ENCODE results near the gene TRPV3. TPM values are rescaled to one million over a fixed set of nuclear protein-coding genes. Genes with fewer than 3 reads are reported as not detected.

Gene TRPV3
- total and polyA plus RNA-seq, 2 of the 8 experiments (the other 6 are each of a cell fraction or from before 2014, with no cell fraction given), result 0.56 to 1.0 TPM

DNA sequence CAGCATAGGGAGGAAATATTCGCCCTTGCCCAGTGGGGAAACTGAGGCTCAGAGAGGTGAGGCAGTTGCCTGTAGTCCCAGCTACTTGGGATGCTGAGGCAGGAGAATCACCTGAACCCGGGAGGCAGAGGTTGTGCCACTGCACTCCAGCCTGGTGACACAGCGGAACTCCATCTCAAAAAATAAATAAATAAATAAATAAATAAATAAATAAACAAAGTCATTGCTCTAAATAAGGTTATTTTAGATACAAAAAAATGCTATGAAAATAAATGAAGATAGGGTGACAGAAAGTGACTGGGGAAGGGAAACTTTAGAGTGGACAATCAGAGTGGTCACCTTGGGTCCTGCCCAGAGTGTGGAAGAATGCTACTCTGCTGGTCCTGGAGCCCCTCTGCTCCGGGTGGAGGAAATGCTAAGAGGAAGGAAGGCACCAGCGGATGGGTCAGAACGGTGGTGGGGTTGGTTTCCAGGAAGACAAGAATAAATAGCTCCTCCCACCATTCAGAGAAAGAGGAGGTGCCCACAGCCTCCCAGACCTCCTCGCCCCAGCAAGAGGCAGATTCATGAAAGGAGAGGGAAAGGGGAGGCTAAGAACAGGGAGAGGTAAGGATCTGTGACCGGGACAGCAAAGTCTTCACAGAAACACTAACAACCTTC is 17.6 kb downstream of the TRPV3 start:
- H3K79me2 ChIP-seq (ENCODE audit: control insufficient read depth in 1 of 2, insufficient read depth in 2 of 2, low read length in 2 of 2), result no peaks in the 10 kb centered on the region
- H3K9ac ChIP-seq (replicated peaks in 1 of 4; ENCODE audit: extremely low read depth in 1 of 4, low read depth in 3 of 4, low read length in 3 of 4), result no peak overlapping the region
- H3K23me2 ChIP-seq (ENCODE audit: low read depth, low read length), result peaks cover 6% of the 10 kb centered on the region; the same call in 1 of the 2 replicates
- CTCF ChIA-PET (ENCODE audit: partially characterized antibody), result interaction anchor here (1.4 kb wide), 1 partner anchor 10 kb away, joined by 5 read pairs; no protein-coding TSS in a partner anchor
- H3K27ac ChIP-seq (ENCODE audit: low read depth, low read length), result no peak overlapping the region
- no peak overlapping the region for H3K18ac ChIP-seq (ENCODE audit: extremely low read depth, low read length)
- POLR2A ChIA-PET (ENCODE audit: partially characterized antibody), result no interaction called here
- no peak overlapping the region for H4K91ac ChIP-seq (replicated peaks; ENCODE audit: insufficient read length, low read length)
- no peaks in the 10 kb centered on the region for H3K9me3 ChIP-seq (ENCODE audit: insufficient read depth in 2 of 2, low read depth in 1 of 2, low read length in 1 of 2)
- 86% methylated on average over 8 of the region's 8 CpGs; no CpG with 5 or more reads in 1 of the 2 experiments for WGBS, 2 experiments (ENCODE audit: extremely low coverage in 1 of 2, insufficient coverage in 1 of 2, insufficient read length in 1 of 2, insufficient replicate concordance in 2 of 2, low coverage in 1 of 2, low lambda C conversion rate in 2 of 2, missing lambda C conversion rate in 1 of 2)
- no peak overlapping the region for H3K14ac ChIP-seq (ENCODE audit: insufficient read length)
- H2BK15ac ChIP-seq (ENCODE audit: low read length), result no peak overlapping the region
- no peak overlapping the region for H2AK5ac ChIP-seq (ENCODE audit: low read depth, low read length)
- H3K27me3 ChIP-seq (replicated peaks in 1 of 4; ENCODE audit: control insufficient read depth in 3 of 4, extremely low read depth in 1 of 4, insufficient read depth in 3 of 4, low read length in 3 of 4), result no peaks in the 10 kb centered on the region
- H4K5ac ChIP-seq (ENCODE audit: insufficient read length, low read depth, low read length), result no peak overlapping the region
- H2BK120ac ChIP-seq (replicated peaks; ENCODE audit: low read depth, low read length), result no peak overlapping the region
- H2AFZ ChIP-seq (ENCODE audit: low read length), result no peak overlapping the region; the same call in 1 of the 2 replicates
- H4K8ac ChIP-seq (ENCODE audit: extremely low read depth, insufficient read depth, low read length), result no peak overlapping the region
- H2BK12ac ChIP-seq (ENCODE audit: low read depth, low read length), result no peak overlapping the region
- TF ChIP-seq CHD2 (IDR thresholded peaks at IDR 0.05; ENCODE audit: low read length), result no peak
- no peak for TF ChIP-seq GTF2F1 (IDR thresholded peaks at IDR 0.05; ENCODE audit: borderline replicate concordance, low read depth, low read length)
- no peak for TF ChIP-seq TBP (IDR thresholded peaks at IDR 0.05; ENCODE audit: low read depth, low read length)
- TF ChIP-seq RAD21 (IDR thresholded peaks at IDR 0.05 in 1 of 2, conservative IDR thresholded peaks at IDR 0.05 in 1 of 2; ENCODE audit: low read depth in 2 of 2, low read length in 2 of 2), result no peak
- no peak for TF ChIP-seq PHF8 (conservative IDR thresholded peaks at IDR 0.05; ENCODE audit: low read depth, low read length)
- H2BK20ac ChIP-seq (ENCODE audit: low read length), result no peak overlapping the region
- H3K56ac ChIP-seq (replicated peaks; ENCODE audit: insufficient read length, low read depth, low read length), result no peak overlapping the region
- H3K36me3 ChIP-seq (ENCODE audit: control insufficient read depth in 2 of 4, insufficient read depth in 4 of 4, low read length in 3 of 4), result no peaks in the 10 kb centered on the region
- H3K79me1 ChIP-seq (ENCODE audit: low read depth, low read length), result no peaks in the 10 kb centered on the region
- no peak overlapping the region for H3K4ac ChIP-seq (replicated peaks; ENCODE audit: insufficient read length, low read depth, low read length)
- H3K4me3 ChIP-seq (ENCODE audit: extremely low read depth in 1 of 4, insufficient read depth in 2 of 4, low read depth in 3 of 4, low read length in 4 of 4), result no peak overlapping the region
- no peak overlapping the region for H2BK5ac ChIP-seq (ENCODE audit: low read depth, low read length)
- FAIRE-seq (no peak), DNase-seq (ENCODE audit: low read depth in 1 of 2, low spot score in 2 of 2) (no peak)
- H4K20me1 ChIP-seq (replicated peaks in 1 of 2; ENCODE audit: control insufficient read depth in 1 of 2, insufficient read depth in 2 of 2, low read length in 2 of 2), result no peaks in the 10 kb centered on the region
- H3K4me1 ChIP-seq (replicated peaks in 1 of 4; ENCODE audit: control insufficient read depth in 3 of 4, insufficient read depth in 4 of 4, low read length in 3 of 4), result peaks cover 0 to 5% (median 1%) of the 10 kb centered on the region in 4 experiments; a peak in 3 of 7 replicates
- H3K4me2 ChIP-seq (ENCODE audit: insufficient read depth in 1 of 2, low read depth in 2 of 2, low read length in 2 of 2), result no peak overlapping the region
- H3K23ac ChIP-seq (ENCODE audit: insufficient read length), result no peak overlapping the region

Measured in H1 (cell line).